ENCODE results near the gene VMP1.
"Not testable (repeated sequence)": the region's sequence is repeated elsewhere in the genome, so short reads cannot be mapped to it uniquely, and the experiment has no call there.

VMP1 gene

DNA sequence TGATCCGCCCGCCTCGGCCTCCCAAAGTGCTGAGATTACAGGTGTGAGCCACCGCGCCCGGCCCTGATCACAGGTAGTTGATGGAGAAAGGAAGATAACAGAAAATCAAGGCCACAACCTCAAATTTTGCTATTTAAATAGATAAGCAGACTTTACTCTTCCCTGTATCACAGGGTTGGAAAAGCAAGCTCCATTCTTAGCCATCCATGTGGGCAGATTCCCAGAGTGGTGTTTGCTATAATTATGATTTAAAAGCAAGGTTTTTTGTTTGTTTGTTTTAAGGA, 140.9 kb downstream of the VMP1 start:
- Histone ChIP-seq H3K4me3 (ENCODE audit: severe bottlenecking) (no peak overlapping the region), H3K9me3 (ENCODE audit: severe bottlenecking) (no peaks in the 10 kb centered on the region), H3K4me1 (ENCODE audit: insufficient read depth, poor library complexity, severe bottlenecking) (peaks cover 49% of the 10 kb centered on the region), H3K27me3 (ENCODE audit: insufficient read depth, poor library complexity, severe bottlenecking) (no peaks in the 10 kb centered on the region), H3K27ac (ENCODE audit: poor library complexity, severe bottlenecking) (peak overlapping the region; percentile 100), H3K36me3 (ENCODE audit: low read depth) (no peaks in the 10 kb centered on the region)
- DNase-seq (ENCODE audit: low spot score) (no peak), ATAC-seq (ENCODE audit: low read depth) (no peak)
- TF ChIP-seq, protein P1, sequence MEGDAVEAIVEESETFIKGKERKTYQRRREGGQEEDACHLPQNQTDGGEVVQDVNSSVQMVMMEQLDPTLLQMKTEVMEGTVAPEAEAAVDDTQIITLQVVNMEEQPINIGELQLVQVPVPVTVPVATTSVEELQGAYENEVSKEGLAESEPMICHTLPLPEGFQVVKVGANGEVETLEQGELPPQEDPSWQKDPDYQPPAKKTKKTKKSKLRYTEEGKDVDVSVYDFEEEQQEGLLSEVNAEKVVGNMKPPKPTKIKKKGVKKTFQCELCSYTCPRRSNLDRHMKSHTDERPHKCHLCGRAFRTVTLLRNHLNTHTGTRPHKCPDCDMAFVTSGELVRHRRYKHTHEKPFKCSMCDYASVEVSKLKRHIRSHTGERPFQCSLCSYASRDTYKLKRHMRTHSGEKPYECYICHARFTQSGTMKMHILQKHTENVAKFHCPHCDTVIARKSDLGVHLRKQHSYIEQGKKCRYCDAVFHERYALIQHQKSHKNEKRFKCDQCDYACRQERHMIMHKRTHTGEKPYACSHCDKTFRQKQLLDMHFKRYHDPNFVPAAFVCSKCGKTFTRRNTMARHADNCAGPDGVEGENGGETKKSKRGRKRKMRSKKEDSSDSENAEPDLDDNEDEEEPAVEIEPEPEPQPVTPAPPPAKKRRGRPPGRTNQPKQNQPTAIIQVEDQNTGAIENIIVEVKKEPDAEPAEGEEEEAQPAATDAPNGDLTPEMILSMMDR (IDR thresholded peaks at IDR 0.05; ENCODE audit: poor library complexity, severe bottlenecking) = no peak

DNA sequence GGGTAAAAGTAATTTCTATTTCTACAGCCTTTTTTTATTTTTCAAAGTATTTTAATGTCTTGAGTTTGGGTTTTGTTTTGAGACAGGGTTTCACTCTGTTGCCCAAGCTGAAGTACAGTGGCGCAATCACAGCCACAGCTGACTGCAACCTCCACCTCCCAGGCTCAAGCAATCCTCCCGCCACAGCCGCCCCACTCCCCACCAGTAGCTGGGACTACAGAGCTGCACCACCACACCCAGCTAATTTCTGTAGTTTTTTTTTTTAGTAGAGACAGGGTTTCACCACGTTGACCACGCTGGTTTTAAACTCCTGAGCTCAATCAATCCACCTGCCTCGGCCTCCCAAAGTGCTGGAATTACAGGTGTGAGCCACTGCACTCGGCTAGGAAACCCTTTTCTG, 141.3 kb downstream of the VMP1 start:
- Histone ChIP-seq H3K27me3 (ENCODE audit: insufficient read depth, poor library complexity, severe bottlenecking) (no peaks in the 10 kb centered on the region), H3K36me3 (ENCODE audit: low read depth) (no peaks in the 10 kb centered on the region), H3K4me3 (ENCODE audit: severe bottlenecking) (no peak overlapping the region), H3K9me3 (ENCODE audit: severe bottlenecking) (no peaks in the 10 kb centered on the region), H3K4me1 (ENCODE audit: insufficient read depth, poor library complexity, severe bottlenecking) (peaks cover 52% of the 10 kb centered on the region), H3K27ac (ENCODE audit: poor library complexity, severe bottlenecking) (peak overlapping the region; percentile 100)
- ATAC-seq (ENCODE audit: low read depth) = no peak
- DNase-seq (ENCODE audit: low spot score) = peak; percentile 51
- TF ChIP-seq, protein P1 (IDR thresholded peaks at IDR 0.05; ENCODE audit: poor library complexity, severe bottlenecking) = no peak

GRCh38 chr17:59850311-59850710, 142.9 kb downstream of the VMP1 start:
- not testable (repeated sequence) for ATAC-seq (ENCODE audit: low read depth); H3K36me3 ChIP-seq (ENCODE audit: low read depth); H3K4me3 ChIP-seq (ENCODE audit: severe bottlenecking); H3K27me3 ChIP-seq (ENCODE audit: insufficient read depth, poor library complexity, severe bottlenecking); H3K9me3 ChIP-seq (ENCODE audit: severe bottlenecking)
- DNase-seq (ENCODE audit: low spot score) = peak; percentile 5
- Histone ChIP-seq H3K4me1 (ENCODE audit: insufficient read depth, poor library complexity, severe bottlenecking) (peaks cover 60% of the 10 kb centered on the region), H3K27ac (ENCODE audit: poor library complexity, severe bottlenecking) (peak overlapping the region; percentile 100)

DNA sequence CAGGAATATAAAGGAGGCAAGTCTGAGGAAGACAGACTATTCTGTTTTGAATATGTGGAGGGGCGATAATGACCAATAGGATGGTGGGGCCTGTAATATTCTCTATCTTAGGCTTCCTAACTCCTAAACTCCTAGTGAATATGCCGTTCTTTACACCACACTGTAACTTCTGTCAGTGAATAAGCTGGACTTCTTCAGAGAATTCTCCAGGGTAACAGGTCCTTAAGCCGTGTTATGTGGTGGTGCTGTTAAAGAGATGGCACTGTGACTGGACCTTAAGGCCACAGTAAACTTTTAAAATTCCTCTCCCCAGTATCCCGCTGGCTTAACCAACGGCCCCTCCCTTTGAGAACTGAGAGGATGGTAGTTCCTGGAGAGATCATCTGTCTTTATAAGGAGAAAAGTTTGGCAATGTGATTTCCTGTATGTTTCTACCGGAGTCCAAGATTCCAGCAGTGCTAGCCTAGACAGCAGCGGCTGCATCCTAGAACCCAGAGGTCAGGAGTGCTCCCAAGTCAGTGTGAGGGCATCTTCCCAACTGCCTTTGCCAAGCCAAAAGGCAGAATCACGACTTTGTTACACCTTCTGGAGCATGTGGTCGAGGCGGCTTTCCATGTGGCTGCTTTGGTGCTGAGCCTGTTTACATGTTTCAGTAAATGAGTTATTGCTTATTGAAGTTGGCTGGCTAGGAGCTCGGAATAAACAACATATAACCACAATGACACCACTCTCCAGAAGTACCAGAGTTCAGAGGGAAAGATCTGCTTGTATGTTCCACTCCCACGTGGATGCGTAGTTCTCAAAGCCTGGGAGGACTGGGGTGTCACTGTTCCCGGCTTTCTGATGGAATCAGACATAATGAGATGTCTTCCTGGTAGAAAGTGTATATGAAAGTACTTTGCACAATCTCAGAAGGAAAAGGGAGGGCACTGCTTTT, 144.3 kb downstream of the VMP1 start:
- peaks cover 57% of the 10 kb centered on the region for H3K4me1 ChIP-seq (ENCODE audit: insufficient read depth, poor library complexity, severe bottlenecking)
- H3K4me3 ChIP-seq (ENCODE audit: severe bottlenecking) = no peak overlapping the region
- no peaks in the 10 kb centered on the region for H3K36me3 ChIP-seq (ENCODE audit: low read depth)
- DNase-seq (ENCODE audit: low spot score) (peak; percentile 43), ATAC-seq (ENCODE audit: low read depth) (peak; percentile 20; the same call in 2 of the 3 replicates)
- H3K27ac ChIP-seq (ENCODE audit: poor library complexity, severe bottlenecking) = peak overlapping the region; percentile 87
- TF ChIP-seq, protein P1 (IDR thresholded peaks at IDR 0.05; ENCODE audit: poor library complexity, severe bottlenecking) = no peak
- no peaks in the 10 kb centered on the region for H3K9me3 ChIP-seq (ENCODE audit: severe bottlenecking)
- no peaks in the 10 kb centered on the region for H3K27me3 ChIP-seq (ENCODE audit: insufficient read depth, poor library complexity, severe bottlenecking)

DNA sequence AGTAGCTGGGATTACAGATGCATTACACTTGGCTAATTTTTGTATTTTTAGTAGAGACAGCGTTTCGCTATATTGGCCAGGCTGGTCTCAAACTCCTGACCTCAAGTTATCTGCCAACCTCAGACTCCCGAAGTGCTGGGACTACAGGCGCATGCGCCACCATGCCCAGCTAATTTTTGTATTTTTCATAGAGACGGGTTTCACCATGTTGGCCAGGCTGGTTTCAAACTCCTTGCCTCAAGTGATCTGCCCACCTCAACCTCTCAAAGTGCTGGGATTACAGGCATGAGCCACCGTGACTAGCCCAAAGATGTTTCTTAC, 145.4 kb downstream of the VMP1 start:
- not testable (repeated sequence) for H3K36me3 ChIP-seq (ENCODE audit: low read depth); H3K4me3 ChIP-seq (ENCODE audit: severe bottlenecking); ATAC-seq (ENCODE audit: low read depth); H3K9me3 ChIP-seq (ENCODE audit: severe bottlenecking); H3K27me3 ChIP-seq (ENCODE audit: insufficient read depth, poor library complexity, severe bottlenecking); DNase-seq (ENCODE audit: low spot score)
- Histone ChIP-seq H3K27ac (ENCODE audit: poor library complexity, severe bottlenecking) (peak overlapping the region; percentile 87), H3K4me1 (ENCODE audit: insufficient read depth, poor library complexity, severe bottlenecking) (peaks cover 48% of the 10 kb centered on the region)

Measured in RWPE2 (cell line).